ENCODE results near the gene MRPL32. TPM values are rescaled to one million over a fixed set of nuclear protein-coding genes. Genes with fewer than 3 reads are reported as not detected.

Gene MRPL32
- 54.7 and 61.9 TPM in 2 replicates for total RNA-seq

GRCh38 chr7:42931834-42932651 lies at the start of gene MRPL32, which contains the start of gene PSMA2:
Gene MRPL32, plus strand, starts transcription at chr7:42932376. Its CDS starts 11 bp downstream, at chr7:42932387.
Gene PSMA2, minus strand, starts transcription at chr7:42932174. Its CDS starts 16 bp downstream, at chr7:42932158.

GRCh38 chr7:42911454-42912447 lies 20.4 kb upstream of the MRPL32 start, which contains the start of gene C7orf25:
Gene C7orf25, minus strand, starts transcription at chr7:42912070. Its CDS starts 1,170 bp downstream, at chr7:42910900.

Other genes starting within 250 kb of the MRPL32 start
- 13.7 and 19.1 TPM in 2 replicates for gene C7orf25, start 20.3 kb upstream of the MRPL32 start, total RNA-seq
- gene PSMA2, start 202 bp upstream of the MRPL32 start, total RNA-seq: 48.3 and 59.3 TPM in 2 replicates
- gene HECW1, start 180.3 kb downstream of the MRPL32 start, total RNA-seq: not detected in 2 replicates

Measured in cardiac ventricle fibroblast (primary cell).